Measurements from ENCODE around the gene RSPO1.

The RSPO1 gene

GRCh38 chr1:37673920-37674319 is 39.2 kb upstream of the RSPO1 start:
- DNase-seq (ENCODE audit: low read depth), result no peak
- TF ChIP-seq, protein P1, sequence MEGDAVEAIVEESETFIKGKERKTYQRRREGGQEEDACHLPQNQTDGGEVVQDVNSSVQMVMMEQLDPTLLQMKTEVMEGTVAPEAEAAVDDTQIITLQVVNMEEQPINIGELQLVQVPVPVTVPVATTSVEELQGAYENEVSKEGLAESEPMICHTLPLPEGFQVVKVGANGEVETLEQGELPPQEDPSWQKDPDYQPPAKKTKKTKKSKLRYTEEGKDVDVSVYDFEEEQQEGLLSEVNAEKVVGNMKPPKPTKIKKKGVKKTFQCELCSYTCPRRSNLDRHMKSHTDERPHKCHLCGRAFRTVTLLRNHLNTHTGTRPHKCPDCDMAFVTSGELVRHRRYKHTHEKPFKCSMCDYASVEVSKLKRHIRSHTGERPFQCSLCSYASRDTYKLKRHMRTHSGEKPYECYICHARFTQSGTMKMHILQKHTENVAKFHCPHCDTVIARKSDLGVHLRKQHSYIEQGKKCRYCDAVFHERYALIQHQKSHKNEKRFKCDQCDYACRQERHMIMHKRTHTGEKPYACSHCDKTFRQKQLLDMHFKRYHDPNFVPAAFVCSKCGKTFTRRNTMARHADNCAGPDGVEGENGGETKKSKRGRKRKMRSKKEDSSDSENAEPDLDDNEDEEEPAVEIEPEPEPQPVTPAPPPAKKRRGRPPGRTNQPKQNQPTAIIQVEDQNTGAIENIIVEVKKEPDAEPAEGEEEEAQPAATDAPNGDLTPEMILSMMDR (IDR thresholded peaks at IDR 0.05; ENCODE audit: low read length, missing control alignments), result no peak

DNA sequence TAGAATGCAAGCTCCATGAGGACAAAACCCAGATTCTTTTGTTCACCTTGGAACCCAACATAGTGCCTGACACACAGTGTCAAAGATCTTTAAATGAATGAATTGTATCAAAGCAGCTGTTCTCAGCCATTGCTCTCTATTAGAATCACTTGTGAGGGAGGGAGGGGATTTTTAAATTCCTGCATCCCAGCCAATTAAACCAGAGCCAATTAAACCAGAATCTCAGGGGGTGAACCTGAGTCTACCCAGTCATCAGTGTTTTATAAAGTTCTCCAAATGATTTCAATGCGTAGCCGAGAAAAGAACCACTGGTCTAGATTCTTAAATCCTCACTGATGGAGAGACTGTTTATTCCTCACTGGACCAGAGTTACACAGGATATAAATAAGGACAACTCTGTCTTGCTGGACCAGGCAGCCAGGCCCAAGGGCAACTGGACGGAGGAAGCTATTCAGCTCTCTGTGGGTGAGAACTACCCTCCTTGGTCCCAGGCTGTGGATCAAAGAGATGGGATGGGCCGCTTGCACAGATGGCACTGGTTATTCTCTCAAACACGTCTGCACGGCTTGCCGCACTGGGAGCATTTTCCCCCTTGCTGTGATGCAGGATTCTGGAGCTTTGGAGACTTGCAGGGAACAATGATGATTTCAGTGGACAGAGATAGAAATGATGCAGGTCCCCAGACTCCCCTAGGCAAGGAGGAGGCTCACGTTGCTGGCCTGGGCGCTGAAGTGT is 37.6 kb upstream of the RSPO1 start:
- no peak overlapping the region for H3K4me3 ChIP-seq (replicated peaks; ENCODE audit: low read depth, low read length)
- DNase-seq (ENCODE audit: low read depth), result no peak
- TF ChIP-seq, protein P1 (IDR thresholded peaks at IDR 0.05; ENCODE audit: low read length, missing control alignments), result no peak

More at GRCh38 chr1:37673920-37674319, 39.2 kb upstream of the RSPO1 start:
- no peak overlapping the region for H3K4me3 ChIP-seq (replicated peaks; ENCODE audit: low read depth, low read length)

DNA sequence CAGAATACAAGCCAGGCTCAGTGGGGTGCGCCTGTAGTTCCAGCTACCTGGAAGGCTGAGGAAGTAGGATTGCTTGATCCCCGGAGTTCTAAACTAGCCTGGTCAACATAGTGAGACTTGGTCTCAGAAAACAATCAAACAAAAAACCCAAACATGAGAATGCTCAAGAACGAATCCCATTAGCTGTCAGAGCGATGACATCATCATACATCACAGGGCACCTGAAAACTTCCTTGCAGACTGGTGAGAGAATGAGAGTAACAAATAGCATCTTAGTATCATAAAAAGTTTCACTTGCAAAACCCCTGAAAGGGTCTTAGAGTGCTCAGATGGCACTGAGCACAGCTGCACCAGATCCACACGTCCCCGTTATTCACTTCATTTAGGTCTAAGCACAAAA is 36.6 kb upstream of the RSPO1 start:
- DNase-seq (ENCODE audit: low read depth), result no peak
- H3K4me3 ChIP-seq (replicated peaks; ENCODE audit: low read depth, low read length), result no peak overlapping the region
- TF ChIP-seq, protein P1 (IDR thresholded peaks at IDR 0.05; ENCODE audit: low read length, missing control alignments), result no peak

GRCh38 chr1:37670133-37670532 is 35.4 kb upstream of the RSPO1 start:
- no peak for DNase-seq (ENCODE audit: low read depth)
- no peak overlapping the region for H3K4me3 ChIP-seq (replicated peaks; ENCODE audit: low read depth, low read length)
- TF ChIP-seq, protein P1 (IDR thresholded peaks at IDR 0.05; ENCODE audit: low read length, missing control alignments), result no peak

- TF ChIP-seq, protein P1 (IDR thresholded peaks at IDR 0.05; ENCODE audit: low read length, missing control alignments), result no peak
- no peak for DNase-seq (ENCODE audit: low read depth)
- H3K4me3 ChIP-seq (replicated peaks; ENCODE audit: low read depth, low read length), result no peak overlapping the region
Observed at GRCh38 chr1:37667023-37667671, 32.5 kb upstream of the RSPO1 start.

DNA sequence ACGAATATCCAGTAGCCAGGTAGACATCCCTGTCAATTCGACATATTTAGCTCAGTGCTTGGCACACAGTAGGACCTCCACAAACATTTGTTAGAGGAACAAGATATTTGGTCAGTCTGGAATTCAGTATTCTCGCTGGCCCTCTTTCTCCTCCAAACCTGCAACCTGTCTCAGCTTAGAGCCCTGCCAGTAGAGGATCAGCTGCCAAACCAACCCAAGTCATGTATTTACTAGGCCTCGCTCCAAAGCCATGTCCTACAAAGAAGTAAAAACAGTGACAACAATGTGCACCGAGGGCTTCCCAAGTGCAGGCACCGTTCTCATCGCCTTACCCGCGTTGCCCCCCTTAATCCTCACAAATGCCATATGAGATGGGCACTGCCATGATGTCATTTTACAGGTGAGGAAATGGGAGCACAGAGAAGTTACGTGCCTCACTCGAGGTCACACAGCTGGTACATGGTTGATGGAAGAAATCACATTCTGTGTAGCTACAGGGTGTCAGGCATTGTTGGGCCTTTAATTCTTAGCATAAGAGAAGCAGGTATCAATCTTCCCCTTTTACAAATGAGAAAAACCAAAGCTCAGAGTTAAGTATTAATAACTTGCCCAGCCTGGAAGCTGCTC is 31.7 kb upstream of the RSPO1 start:
- no peak for DNase-seq (ENCODE audit: low read depth)
- H3K4me3 ChIP-seq (replicated peaks; ENCODE audit: low read depth, low read length), result no peak overlapping the region
- TF ChIP-seq, protein P1 (IDR thresholded peaks at IDR 0.05; ENCODE audit: low read length, missing control alignments), result no peak
